ENCODE results near the gene IFI27L2.

Gene IFI27L2

DNA sequence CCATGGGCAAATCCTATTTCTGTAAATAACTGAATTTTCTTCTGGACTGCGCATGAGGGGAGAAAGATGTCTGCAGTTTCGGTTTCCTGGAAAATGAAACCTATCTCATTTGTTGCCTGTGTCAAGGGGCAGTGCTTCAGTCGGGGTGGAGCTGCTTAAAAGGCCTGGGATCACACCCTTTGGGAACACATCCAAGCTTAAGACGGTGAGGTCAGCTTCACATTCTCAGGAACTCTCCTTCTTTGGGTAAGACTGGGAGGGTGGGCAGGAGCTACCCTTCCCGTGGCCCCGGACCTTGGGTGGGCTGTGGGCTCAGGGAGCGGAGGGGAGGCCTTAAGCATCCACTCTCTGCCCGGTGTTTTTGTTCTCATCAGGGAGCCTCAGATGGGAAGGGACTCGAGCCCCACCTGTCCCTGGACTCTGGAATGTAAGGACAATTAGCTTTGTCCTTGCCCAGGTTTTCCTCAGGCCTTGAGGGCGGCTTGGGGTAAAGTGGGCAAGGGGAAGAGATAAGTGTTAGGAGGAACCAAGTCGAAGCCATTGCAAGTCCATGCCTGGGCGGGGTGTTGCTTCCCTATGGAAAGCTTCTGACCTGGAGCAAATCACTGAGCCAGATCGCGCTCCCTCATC lies 18.7 kb downstream of the IFI27L2 start, which contains the start of gene IFI27:
IFI27 (plus strand) TSS at position 185 of the 630 bp plus-strand sequence.
- intact Hi-C loops (cut with DNase I): no loop called here
- no peak for DNase-seq

DNA sequence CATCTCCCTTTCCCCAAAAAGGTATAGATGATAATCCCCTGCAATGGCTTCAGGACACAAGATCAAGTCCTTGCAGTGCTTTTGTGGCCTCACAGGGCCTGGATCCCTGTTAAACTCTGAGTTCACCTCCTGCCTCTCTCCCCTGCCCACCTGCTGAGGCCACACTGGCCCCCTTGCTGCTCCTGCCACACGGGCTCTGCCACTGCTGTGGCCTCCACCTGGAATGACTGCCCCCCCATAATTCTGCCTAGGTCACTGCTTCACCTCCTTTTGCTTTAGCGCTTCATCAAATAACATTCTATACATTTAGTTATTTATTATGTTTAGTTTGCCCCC lies 19.5 kb downstream of the IFI27L2 start:
- intact Hi-C loops (cut with DNase I): no loop called here
- DNase-seq: no peak

DNA sequence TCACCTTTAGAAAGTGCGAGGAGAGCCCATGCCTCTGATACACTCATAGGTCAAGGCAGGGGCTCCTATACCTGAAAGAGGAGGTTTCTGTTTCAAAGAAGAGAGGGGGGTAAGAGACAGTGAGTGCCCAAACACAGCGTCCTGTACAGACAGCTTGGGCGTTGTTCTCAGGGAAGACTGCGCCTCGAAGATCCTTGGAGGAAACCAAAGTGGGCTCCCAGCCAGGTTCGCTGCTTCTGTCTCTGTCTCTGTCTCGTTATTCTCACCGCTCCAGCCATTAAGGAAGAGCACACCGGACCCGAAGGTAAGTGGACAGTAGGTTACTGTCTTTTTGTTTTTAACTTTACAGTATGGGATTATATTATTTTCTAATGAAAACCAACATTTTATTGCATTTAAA lies 24.7 kb downstream of the IFI27L2 start:
- DNase-seq: no peak
- intact Hi-C loops (cut with DNase I): no loop called here

DNA sequence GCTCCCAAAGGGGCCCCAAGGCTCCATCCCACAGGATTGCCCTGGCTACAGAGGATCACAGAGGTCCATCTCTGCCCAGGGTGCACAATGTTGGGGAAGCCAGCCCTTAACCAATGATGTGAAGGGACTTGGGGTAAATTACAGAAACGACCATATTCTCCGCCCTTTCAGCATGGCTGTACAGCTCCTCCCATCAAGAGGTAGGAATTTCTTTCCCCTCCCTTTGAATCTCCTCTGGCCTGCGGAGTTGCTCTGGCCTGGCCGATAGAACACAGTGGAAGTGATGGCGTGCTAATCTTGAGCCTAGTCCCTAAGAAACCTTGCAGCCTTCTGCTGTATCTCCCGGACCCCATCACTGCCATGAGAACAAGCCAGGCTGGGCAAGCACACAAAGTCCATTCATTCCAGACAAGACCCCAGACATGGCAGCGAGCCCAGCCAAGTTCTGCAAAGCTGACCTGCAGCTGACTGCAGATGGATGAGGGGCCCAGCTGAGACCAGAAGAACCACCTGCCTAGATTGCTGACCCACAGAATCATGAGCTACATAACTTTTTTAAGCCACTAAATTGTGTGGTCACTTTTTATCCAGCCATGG lies 25.8 kb downstream of the IFI27L2 start:
- intact Hi-C loops (cut with DNase I): no loop called here
- DNase-seq: peak in 2 of 10 donors; percentile 29 to 30

DNA sequence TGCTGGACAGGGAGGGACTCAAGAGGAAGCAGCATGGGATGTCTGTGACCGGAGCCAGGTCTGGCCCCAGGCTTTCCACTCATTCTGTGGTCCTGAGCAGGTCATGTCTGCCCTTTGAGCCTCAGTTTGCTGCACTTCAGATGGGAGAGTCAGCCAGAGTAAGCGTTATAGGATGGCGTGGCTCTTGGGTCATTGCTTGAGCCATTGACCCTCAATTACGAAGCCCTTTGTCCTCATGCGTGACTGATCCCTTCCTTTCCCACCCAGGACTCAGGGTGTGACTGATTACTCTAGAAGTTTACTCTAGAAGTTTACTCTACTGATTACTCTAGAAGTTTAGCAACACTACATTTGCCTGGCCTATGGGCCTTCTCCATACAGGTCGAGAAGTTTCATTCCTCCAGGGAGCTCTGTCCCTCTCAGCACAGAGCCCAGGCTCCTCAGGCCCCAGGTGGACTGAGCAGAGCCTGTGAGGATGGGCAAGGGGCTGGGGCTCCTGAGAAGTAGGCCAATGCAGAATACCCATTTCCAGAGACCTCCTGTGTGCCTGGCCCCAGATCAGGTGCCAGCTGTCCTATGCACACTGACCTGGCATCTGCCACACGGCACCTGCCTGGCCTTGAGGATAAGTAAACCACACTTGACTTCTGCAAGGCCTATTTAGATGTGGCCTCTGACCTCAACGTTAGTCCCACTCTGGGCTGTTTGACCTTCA lies 26.5 kb downstream of the IFI27L2 start:
- peak in 1 of 10 donors; percentile 77 for DNase-seq
- intact Hi-C loops (cut with DNase I): no loop called here

DNA sequence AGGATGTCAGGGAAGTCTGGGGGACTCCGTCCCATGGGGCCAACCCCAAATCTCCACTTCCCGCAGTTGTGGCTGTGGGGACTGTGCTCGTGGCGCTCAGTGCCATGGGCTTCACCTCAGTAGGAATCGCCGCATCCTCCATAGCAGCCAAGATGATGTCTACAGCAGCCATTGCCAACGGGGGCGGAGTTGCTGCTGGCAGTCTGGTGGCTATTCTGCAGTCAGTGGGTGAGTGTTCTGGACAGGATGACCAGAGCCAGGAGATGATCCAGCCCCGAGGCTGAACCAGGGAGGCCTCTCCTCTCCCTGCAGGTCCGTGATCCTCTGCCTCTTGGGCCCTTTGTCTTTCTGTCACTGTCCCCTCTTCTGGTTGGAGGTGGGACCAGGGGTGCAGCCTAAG lies 27.7 kb downstream of the IFI27L2 start:
- intact Hi-C loops (cut with DNase I): no loop called here
- peak in 4 of 10 donors; percentile 43 to 89 (median 52) for DNase-seq

DNA sequence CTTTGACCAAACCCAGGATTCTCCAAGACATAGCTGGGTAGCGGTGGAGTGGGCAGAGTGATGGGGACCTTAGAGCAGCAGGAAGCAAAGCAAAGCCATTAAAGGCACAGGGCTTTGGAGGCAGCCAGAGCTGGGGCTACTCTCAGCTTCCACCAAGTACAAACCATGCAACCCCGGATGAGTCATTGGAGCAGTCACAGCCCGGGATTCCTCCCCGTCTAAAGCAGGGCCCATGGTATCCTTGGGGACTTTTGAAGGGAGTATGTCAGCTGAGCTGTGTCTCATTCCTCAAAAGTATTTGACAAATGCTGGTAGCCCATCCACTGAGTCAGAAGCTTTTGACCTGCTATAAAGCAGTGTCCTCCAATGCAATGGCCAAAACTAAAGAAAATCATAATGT lies 28.6 kb downstream of the IFI27L2 start:
- DNase-seq: no peak
- intact Hi-C loops (cut with DNase I): no loop called here

DNA sequence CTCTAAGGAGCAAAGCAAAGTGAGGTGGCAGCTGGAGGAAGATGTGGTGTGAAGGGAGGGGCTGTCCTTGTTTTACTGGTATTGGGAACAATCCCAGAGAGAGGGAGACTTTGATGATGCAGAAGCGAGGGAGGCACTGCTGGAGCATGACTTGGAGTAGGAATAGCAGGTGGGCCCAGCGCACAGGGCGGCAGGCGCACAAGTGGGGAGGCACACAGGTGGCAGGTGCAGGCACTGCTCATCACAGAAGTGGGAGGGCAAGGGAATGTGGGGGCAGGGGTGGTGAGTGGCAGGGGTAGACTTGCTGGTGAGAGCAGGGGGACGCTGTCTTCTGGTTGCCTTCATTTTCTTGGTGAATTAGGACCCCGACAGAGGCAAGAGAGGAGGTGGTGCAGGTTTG lies 30.4 kb downstream of the IFI27L2 start:
- intact Hi-C loops (cut with DNase I): no loop called here
- DNase-seq: no peak

DNA sequence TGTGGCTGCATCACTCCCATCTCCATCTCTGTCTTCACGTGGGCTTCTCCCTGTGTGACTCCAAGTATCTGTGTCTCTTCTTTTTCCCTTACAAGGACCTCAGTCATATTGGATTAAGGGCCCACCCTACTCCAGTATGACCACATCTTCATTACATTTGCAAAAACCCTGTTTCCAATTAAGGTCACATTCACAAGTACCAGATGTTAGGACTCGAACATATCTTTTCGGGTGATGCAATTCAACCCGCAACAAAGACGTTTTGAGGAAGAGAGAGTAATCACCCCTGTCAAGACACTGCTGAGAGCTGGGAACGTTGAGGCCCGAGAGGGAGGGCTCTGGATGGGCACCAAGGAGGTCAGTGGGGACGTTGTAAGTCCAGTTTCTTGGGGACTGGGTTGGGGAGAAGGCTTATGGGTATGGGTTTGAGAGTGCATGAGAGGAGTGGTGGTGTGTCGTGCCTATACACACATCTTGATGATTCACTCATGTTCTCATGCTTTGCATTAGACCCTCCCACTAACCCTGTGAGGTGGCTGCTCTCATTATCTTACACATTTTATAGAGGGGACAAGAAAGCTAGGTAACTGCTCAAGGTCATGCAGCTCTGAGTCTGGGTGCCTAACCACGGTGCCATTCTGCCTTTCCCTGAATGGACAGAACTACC lies 30.9 kb downstream of the IFI27L2 start:
- no peak for DNase-seq
- intact Hi-C loops (cut with DNase I): no loop called here

DNA sequence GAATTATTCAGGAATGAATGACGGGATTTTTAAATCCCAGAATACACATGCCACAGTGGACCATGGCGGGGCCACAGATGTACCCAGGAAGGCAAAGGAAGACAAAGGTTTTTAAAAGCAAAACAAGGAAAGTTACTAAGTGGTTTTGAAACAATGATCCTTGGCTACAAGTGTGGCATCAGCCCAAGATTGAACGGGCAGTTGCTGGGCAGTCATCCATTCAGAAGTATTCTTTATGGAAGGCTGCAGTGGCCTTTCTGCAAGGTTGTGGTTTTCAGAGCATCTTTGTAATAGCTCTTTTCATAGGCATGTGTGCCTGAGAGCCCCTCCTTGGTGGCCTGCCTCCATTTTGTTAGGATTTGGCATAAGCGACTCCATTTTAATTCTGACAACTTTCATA lies 32.3 kb downstream of the IFI27L2 start:
- intact Hi-C loops (cut with DNase I): no loop called here
- no peak for DNase-seq

DNA sequence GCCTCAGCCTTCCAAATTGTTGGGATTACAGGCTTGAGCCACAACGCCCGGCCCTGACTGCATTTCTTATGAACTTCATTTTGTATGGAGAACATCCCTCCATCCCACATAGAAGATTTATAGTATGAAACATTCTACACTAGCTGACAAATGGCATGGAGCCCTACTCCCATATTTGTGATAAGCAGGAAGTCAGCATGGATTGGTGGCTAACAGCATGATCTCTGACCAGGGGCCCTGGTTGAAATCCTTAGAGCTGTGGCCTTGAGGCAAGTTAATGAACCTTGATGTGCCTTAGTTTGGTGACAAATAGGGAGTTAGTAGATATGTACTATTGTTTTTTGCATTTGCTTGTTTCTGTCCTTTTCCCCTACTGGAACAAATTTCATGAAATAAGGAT lies 36.0 kb downstream of the IFI27L2 start:
- no peak for DNase-seq
- intact Hi-C loops (cut with DNase I): no loop called here

DNA sequence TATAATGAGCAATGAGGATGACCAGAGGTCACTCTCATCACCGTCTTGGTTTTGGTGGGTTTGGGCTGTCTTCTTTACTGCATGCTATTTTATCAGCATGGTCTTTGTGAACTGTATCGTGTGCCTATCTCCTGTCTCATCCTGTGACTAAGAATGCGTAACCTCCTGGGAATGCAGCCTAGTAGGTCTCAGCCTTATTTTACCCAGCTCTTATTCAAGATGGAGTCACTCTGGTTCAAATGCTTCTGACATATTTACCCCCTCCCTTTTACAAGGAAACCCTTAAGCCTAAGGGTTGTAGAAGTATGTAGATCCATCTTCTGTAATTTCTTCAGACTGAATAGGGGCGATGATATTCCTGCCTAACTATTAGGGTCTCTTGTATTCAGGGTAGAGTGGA lies 39.9 kb downstream of the IFI27L2 start:
- intact Hi-C loops (cut with DNase I): no loop called here
- DNase-seq: no peak

DNA sequence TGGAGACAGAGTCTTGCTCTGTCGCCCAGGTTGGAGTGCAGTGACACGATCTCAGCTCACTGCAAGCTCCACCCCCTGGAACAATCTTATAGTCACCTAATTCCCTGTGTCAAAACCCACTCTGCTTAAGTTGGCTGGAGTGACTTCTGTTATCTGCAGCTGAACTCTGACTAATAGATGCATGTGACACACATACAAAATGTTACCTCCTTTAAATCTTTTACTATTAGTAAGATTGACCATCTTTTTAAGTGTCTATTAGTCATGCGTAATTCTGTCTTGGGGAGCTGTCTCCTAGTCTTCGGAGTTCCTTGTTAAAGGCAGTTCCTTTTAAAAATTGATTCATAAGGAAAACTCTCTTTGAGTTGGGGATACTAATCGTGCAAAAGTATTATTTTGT lies 40.9 kb downstream of the IFI27L2 start:
- DNase-seq: no peak
- intact Hi-C loops (cut with DNase I): no loop called here

DNA sequence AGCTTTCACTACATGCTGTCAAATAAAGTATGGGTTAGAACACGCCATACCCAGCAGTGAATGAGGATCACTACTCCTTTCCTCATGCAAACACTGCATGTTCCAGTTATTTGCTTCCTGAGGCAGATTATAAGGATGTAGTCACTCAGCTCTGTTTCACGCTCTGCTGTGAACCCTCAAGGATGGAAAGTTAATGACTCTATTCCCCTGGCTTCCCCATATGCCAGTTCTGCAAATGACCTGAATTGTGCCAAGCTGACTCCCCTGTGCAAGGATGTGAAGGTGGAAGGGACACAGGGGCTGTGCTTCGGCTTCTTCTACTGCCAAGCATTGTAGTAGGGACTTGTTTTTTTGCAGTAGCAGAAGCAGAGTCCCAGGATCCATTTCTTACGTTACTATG lies 41.5 kb downstream of the IFI27L2 start:
- intact Hi-C loops (cut with DNase I): no loop called here
- DNase-seq: no peak

DNA sequence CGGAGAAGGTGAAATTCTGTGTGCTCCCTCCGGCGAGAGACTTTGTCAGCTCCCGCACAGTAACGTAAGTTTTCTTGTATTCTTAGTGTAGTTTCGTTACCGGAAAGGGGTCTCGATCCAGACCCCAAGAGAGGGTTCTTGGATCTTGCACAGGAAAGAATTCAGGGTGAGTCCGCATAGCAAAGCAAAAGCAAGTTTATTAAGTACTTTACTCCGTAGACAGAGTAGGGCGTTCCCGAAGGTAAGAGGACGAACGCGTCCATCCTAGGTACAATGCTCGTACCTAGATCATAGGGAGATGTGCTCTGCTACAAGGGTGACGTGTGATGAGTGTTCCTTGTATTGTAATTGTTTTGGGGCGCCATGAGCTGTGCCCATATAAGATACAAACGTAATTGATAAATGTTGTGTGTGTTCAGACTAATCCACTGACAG lies 48.0 kb downstream of the IFI27L2 start:
- DNase-seq: no peak
- intact Hi-C loops (cut with DNase I): loop anchor here (2.0 to 5.0 kb wide), 3 partner anchors 46 to 96 kb away; partner anchors contain the start of gene IFI27L2

DNA sequence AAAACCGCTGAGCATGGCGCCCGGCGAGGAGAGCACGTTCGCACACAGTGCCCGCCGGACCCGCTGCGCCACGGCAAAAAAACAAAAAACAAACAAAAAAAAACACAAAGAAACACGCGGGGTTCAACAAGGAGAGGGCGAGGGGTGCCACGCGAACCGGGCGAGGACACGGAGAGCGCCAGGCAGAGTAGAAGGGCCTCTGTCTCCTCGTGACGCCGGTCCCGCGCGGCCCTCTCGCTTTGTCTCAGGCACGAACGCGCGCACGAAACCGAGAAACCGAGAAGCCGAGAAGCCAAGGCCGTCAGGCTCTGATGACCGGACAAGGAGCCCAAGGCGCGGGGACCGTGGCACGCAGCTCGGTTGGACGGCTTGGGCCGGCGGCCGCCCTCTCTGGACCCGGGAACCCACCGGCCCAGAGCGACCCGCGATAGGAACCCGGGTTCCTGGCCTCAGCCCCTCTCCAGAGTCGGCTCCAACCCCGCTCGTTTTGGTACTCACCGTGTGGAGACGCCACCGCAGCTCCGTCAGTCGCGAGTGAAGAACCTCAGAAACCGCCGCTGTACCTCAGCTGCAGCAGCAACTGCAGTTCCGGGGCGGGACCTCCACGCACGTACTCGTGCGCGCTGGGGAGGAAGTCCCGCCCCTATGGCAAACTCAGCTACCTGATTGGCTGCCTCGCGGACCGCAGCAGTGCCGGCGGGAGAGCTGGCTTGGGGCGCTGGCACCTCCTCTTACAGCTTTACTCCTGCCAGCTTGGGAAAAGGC lies 48.6 kb downstream of the IFI27L2 start, which contains the start of the genes DDX24 and IFI27L1:
DDX24 (minus strand) TSS at position 582 of the 765 bp plus-strand sequence. CDS start 1,460 bp downstream, outside the sequence.
IFI27L1 (plus strand) TSS at position 690 of the 765 bp plus-strand sequence. CDS start 15,628 bp downstream, outside the sequence.
- peak; percentile 94 to 100 (median 98) for DNase-seq
- intact Hi-C loops (cut with DNase I): loop anchor here (2.0 to 5.0 kb wide), 3 partner anchors 46 to 96 kb away; partner anchors contain the start of gene IFI27L2

DNA sequence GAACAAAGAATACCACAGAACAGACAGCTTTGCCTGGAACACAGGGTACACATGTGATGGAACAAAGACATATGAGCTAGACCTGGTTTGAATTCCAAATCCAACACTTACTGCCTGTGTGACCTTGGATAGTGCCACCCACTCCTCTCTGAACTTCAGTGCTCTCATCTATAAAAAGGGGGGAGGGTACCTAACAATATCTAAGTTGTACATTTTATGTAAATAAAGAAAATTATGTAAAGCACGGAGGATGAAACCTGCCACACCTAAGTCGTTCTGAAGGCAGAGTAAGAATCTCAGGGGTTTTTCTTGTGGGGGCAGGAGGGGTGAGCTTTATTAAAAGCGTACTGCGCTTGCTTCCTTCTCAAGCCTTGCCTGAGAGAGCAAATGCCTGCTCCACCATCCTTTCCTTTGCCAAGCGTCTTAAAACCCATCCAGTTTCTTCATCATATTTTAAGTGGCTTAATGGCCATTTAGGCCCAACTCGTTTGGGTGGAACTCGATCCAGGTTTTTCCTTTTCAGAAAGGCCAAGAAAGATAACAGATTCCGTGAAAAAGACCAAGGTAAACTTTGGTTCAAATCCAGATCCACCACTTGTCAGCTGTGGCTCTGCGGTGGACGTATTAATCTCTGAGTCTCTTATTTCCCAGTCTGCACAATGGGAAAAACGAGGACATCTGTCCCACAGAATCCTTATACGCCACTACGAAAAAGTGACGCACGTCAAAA lies 49.3 kb downstream of the IFI27L2 start:
- DNase-seq: no peak
- intact Hi-C loops (cut with DNase I): loop anchor here (2.0 to 5.0 kb wide), 3 partner anchors 47 to 97 kb away; partner anchors contain the start of gene IFI27L2

DNA sequence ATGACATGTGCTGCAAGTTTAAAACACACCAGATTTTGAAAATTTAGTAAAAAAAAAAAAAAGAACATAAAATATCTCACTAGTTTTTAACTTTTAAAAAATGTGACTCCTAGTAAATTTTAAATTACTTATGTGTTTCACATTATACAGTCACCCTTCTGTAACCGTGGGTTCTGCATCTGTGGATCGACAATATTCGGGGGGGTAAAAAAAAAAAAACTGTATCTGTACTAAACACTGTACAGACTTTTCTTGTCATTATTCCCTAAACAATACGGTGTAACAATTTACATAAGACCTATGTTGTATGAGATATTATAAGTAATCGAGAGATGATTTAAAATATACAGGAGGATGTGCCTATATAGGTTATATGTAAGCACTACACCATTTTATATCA lies 51.6 kb downstream of the IFI27L2 start:
- no peak for DNase-seq
- intact Hi-C loops (cut with DNase I): no loop called here

All from posterior cingulate gyrus (tissue), 11 donors.